K562 (cell line): Measurements from ENCODE around the gene LMO2. TPM values are rescaled to one million over a fixed set of nuclear protein-coding genes. Genes with fewer than 3 reads are reported as not detected.

Experiments
- BCOR ChIP-seq: fragments of 450-650 bp; IDR thresholded peaks from 2 replicates; pipeline ENCODE4 v1.6.1; 2016
- E2F1 ChIP-seq: sonication (generic); formaldehyde crosslinking; IDR thresholded peaks from 2 replicates; pipeline ENCODE4 v1.8.1; 2023; ENCODE audit warnings: mild to moderate bottlenecking, missing genetic modification reagents, moderate library complexity
- FOXK2 ChIP-seq, 2 experiments: fragments of 450-650 bp; IDR thresholded peaks in 1 of 2; conservative IDR thresholded peaks in 1 of 2; 2 replicates each; pipeline ENCODE4 v1.6.1; 2016; ENCODE audit warnings: low read depth in 2 of 2, mild to moderate bottlenecking in 1 of 2
- FOXP4 ChIP-seq: sonication (generic); formaldehyde crosslinking; IDR thresholded peaks from 2 replicates; pipeline ENCODE4 v1.8.0; 2022; ENCODE audit warnings: mild to moderate bottlenecking, missing genetic modification reagents, borderline replicate concordance
- MAFG ChIP-seq: fragments of 450-650 bp; conservative IDR thresholded peaks from 2 replicates; pipeline ENCODE4 v1.6.1; 2016; ENCODE audit warnings: missing genetic modification characterization, missing compliant biosample characterization
- MTA2 ChIP-seq: fragments of 450-650 bp; IDR thresholded peaks from 2 replicates; pipeline ENCODE4 v1.6.1; 2016; ENCODE audit warnings: low read depth
- OTX1 ChIP-seq: fragments of 450-650 bp; formaldehyde crosslinking; IDR thresholded peaks from 2 replicates; pipeline ENCODE4 v1.4.0; 2022; ENCODE audit warnings: mild to moderate bottlenecking
- PHB2 ChIP-seq: fragments of 450-650 bp; IDR thresholded peaks from 2 replicates; pipeline ENCODE4 v1.6.1; 2017; ENCODE audit warnings: low read depth
- PKNOX1 ChIP-seq: fragments of 450-650 bp; IDR thresholded peaks from 2 replicates; pipeline ENCODE4 v1.6.1; 2016
- PML ChIP-seq: IDR thresholded peaks from 2 replicates; pipeline ENCODE4 v1.6.1; 2012; ENCODE audit warnings: low read length, inconsistent platforms
- POLR2AphosphoS5 ChIP-seq: IDR thresholded peaks from 2 replicates; pipeline ENCODE4 v1.6.1; 2011; ENCODE audit warnings: mild to moderate bottlenecking, low read depth, low read length, moderate library complexity; ENCODE audit not compliant: control insufficient read depth, insufficient read depth
- PTTG1 ChIP-seq: fragments of 450-650 bp; IDR thresholded peaks from 2 replicates; pipeline ENCODE4 v1.6.1; 2016; ENCODE audit warnings: low read depth, mild to moderate bottlenecking, missing genetic modification characterization, missing compliant biosample characterization
- SIN3B ChIP-seq: fragments of 450-650 bp; IDR thresholded peaks from 2 replicates; pipeline ENCODE4 v1.6.1; 2017; ENCODE audit warnings: low read depth, mild to moderate bottlenecking, moderate library complexity
- SP2 ChIP-seq: IDR thresholded peaks from 2 replicates; pipeline ENCODE4 v1.6.1; 2011; ENCODE audit warnings: mild to moderate bottlenecking, low read depth, low read length, moderate library complexity; ENCODE audit not compliant: poor library complexity, severe bottlenecking; ENCODE audit errors: extremely low read depth
- TAF15 ChIP-seq: fragments of 200-400 bp; formaldehyde crosslinking; IDR thresholded peaks from 2 replicates; pipeline ENCODE4 v1.6.1; 2017; ENCODE audit warnings: mild to moderate bottlenecking, low read depth, low read length, moderate library complexity
- XRCC3 ChIP-seq: fragments of 450-650 bp; IDR thresholded peaks from 2 replicates; pipeline ENCODE4 v1.6.1; 2017; ENCODE audit warnings: mild to moderate bottlenecking, moderate library complexity
- ZC3H11A ChIP-seq: IDR thresholded peaks from 2 replicates; pipeline ENCODE4 v1.6.1; 2012; ENCODE audit warnings: low read depth, low read length, improper control_type of control experiment
- ZFP91 ChIP-seq: sonication (generic); formaldehyde crosslinking; IDR thresholded peaks from 2 replicates; pipeline ENCODE4 v1.8.0; 2022; ENCODE audit warnings: mild to moderate bottlenecking, missing genetic modification reagents
- ZNF140 ChIP-seq: fragments of 250-450 bp; sonication (Bioruptor Pico); IDR thresholded peaks from 2 replicates; pipeline ENCODE4 v1.8.0; 2021; ENCODE audit warnings: moderate library complexity, mild to moderate bottlenecking, inconsistent platforms
- polyA plus RNA-seq, 8 experiments: library from polyadenylated mRNA; depleted of rRNA in 4 of 8; stranded (reverse) in 5 of 8; unstranded in 3 of 8; fragments of >200 nt; fragmentation: Nextera tagmentation in 2 of 8; fragmentation: Illumina TruSeq in 1 of 8; extraction: Ambion mirVana in 2 of 8; extraction: Trizol in 1 of 8; gene quantifications; 2 replicates each; pipeline versions ENCODE4 v1.2.1 to v1.2.3, GENCODE V29; 2011 to 2014; ENCODE audit warnings: inconsistent platforms in 1 of 8, missing spikeins in 1 of 8
- total RNA-seq, 7 experiments: library from RNA; depleted of rRNA in 6 of 7; stranded (reverse); fragments of >200 nt in 6 of 7; fragmentation: Illumina TruSeq in 2 of 7; extraction: Trizol in 2 of 7; gene quantifications; 2 replicates each; pipeline versions ENCODE4 v1.2.1 to v1.2.3, GENCODE V29; 2011 to 2021; ENCODE audit warnings: low replicate concordance in 1 of 7
- TF ChIP-seq, protein P1 (sequence below): fragments of 450-650 bp; IDR thresholded peaks from one replicate; pipeline ENCODE4 v1.6.1; 2018; ENCODE audit warnings: mild to moderate bottlenecking, moderate library complexity; ENCODE audit not compliant: partially characterized antibody
- TF ChIP-seq, protein P2 (sequence below): fragments of 200-800 bp; sonication (Bioruptor generic); IDR thresholded peaks from 2 replicates; pipeline ENCODE4 v1.6.1; 2017; ENCODE audit warnings: missing genetic modification characterization, missing compliant biosample characterization

Gene LMO2
- total and polyA plus RNA-seq, 9 of the 15 experiments (the other 6 are each of a cell fraction or from before 2014, with no cell fraction given), result 6.9 to 126 (median 91.5) TPM

- TF ChIP-seq FOXK2 (conservative IDR thresholded peaks at IDR 0.05 in 1 of 2, IDR thresholded peaks at IDR 0.05 in 1 of 2; ENCODE audit: low read depth in 2 of 2) (no peak), PHB2 (no peak), PML (no peak), OTX1 (CRISPR knock-in tag) (no peak), SIN3B (no peak), BCOR (no peak), TAF15 (no peak), POLR2AphosphoS5 (0 out of 2 replicates have a peak, but pooled peaks have one; percentile 52), PTTG1 (no peak), E2F1 (CRISPR knock-in tag) (no peak), MTA2 (no peak), ZFP91 (CRISPR knock-in tag) (no peak), ZNF140 (CRISPR knock-in tag) (no peak), ZC3H11A (no peak), MAFG (no peak), SP2 (no peak), FOXP4 (CRISPR knock-in tag) (no peak), PKNOX1 (no peak), XRCC3 (no peak)
- TF ChIP-seq, protein P1, sequence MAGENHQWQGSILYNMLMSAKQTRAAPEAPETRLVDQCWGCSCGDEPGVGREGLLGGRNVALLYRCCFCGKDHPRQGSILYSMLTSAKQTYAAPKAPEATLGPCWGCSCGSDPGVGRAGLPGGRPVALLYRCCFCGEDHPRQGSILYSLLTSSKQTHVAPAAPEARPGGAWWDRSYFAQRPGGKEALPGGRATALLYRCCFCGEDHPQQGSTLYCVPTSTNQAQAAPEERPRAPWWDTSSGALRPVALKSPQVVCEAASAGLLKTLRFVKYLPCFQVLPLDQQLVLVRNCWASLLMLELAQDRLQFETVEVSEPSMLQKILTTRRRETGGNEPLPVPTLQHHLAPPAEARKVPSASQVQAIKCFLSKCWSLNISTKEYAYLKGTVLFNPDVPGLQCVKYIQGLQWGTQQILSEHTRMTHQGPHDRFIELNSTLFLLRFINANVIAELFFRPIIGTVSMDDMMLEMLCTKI, result no peak
- TF ChIP-seq, protein P2, sequence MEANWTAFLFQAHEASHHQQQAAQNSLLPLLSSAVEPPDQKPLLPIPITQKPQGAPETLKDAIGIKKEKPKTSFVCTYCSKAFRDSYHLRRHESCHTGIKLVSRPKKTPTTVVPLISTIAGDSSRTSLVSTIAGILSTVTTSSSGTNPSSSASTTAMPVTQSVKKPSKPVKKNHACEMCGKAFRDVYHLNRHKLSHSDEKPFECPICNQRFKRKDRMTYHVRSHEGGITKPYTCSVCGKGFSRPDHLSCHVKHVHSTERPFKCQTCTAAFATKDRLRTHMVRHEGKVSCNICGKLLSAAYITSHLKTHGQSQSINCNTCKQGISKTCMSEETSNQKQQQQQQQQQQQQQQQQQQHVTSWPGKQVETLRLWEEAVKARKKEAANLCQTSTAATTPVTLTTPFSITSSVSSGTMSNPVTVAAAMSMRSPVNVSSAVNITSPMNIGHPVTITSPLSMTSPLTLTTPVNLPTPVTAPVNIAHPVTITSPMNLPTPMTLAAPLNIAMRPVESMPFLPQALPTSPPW, result no peak; the same call in 1 of the 2 replicates
Measured at GRCh38 chr11:33857933-33858371, 33.9 kb downstream of the LMO2 start (continued).
